HUES6 (cell line): Measurements from ENCODE around the gene KDSR.

Source experiments
- H3K27ac ChIP-seq: 2 replicates; pipeline ENCODE4 v1.7.0; 2013; ENCODE audit warnings: low read depth, mild to moderate bottlenecking, low read length, inconsistent platforms
- H3K27me3 ChIP-seq: 2 replicates; pipeline ENCODE4 v1.6.1; 2013; ENCODE audit warnings: low read length; ENCODE audit not compliant: control insufficient read depth, insufficient read depth
- H3K36me3 ChIP-seq: 2 replicates; pipeline ENCODE4 v1.6.1; 2013; ENCODE audit warnings: low read length; ENCODE audit not compliant: control insufficient read depth, insufficient read depth
- H3K4me1 ChIP-seq: 2 replicates; pipeline ENCODE4 v1.6.1; 2013; ENCODE audit warnings: low read length; ENCODE audit not compliant: control insufficient read depth, insufficient read depth
- H3K4me3 ChIP-seq: 2 replicates; pipeline ENCODE4 v1.5.1; 2013; ENCODE audit warnings: low read depth, low read length
- H3K9ac ChIP-seq: one replicate; pipeline ENCODE4 v1.6.1; 2013; ENCODE audit warnings: mild to moderate bottlenecking, low read length
- H3K9me3 ChIP-seq: 2 replicates; pipeline ENCODE4 v1.6.1; 2013; ENCODE audit warnings: low read depth, low read length; ENCODE audit not compliant: control insufficient read depth, insufficient read depth

The KDSR gene

DNA sequence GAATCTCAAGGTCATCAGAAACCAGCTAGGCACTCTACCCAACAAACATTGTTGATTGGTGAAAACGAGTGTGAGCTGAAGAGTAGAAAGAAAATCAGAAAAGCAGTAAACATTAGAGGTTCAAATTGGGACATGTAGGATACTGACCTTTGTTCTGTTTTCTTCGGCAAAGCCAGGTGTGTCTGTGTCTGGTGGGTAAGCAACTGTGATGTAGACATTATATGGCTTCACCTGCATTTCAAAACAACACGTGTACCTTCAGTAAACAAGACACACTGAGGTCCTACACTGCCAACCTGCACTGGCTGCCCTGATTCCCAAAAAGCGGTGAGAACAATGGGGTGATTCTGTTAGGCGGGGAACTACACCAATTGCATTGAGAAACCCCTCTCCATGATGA, 22.7 kb downstream of the KDSR start:
- Histone ChIP-seq H3K4me3 (no peak overlapping the region), H3K9me3 (no peaks in the 10 kb centered on the region), H3K36me3 (peaks cover 78% of the 10 kb centered on the region), H3K27me3 (no peaks in the 10 kb centered on the region), H3K27ac (no peak overlapping the region), H3K4me1 (peaks cover 9% of the 10 kb centered on the region), H3K9ac (no peak overlapping the region)

DNA sequence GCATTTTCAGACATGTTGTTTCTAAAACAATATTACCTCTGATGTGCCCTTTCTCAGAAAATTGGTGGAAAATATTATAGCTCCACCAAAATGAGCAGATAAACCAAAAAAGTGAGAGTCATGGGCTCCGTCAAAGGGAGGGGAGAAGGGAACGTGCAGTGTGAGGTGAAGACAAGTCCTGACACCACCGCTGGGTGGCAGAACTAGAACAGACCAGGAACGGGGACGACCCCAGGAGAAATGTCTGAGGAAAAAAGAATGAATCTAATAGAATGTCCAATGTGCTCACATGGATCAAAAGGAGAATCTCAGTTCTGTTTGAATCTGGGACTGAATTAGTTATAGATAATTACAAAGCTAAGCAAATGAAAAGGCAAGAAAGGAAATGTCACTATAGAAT, 24.8 kb downstream of the KDSR start:
- no peak overlapping the region for H3K9ac ChIP-seq
- H3K4me3 ChIP-seq: no peak overlapping the region
- H3K9me3 ChIP-seq: no peaks in the 10 kb centered on the region
- no peak overlapping the region for H3K27ac ChIP-seq
- peaks cover 9% of the 10 kb centered on the region for H3K4me1 ChIP-seq
- H3K27me3 ChIP-seq: no peaks in the 10 kb centered on the region
- H3K36me3 ChIP-seq: peaks cover 79% of the 10 kb centered on the region

GRCh38 chr18:63339920-63340484, 27.0 kb downstream of the KDSR start:
- peak overlapping the region; percentile 65; the same call in 1 of the 2 replicates for H3K27ac ChIP-seq
- peaks cover 77% of the 10 kb centered on the region for H3K36me3 ChIP-seq
- H3K9me3 ChIP-seq: no peaks in the 10 kb centered on the region
- H3K9ac ChIP-seq: no peak overlapping the region
- H3K4me1 ChIP-seq: peaks cover 9% of the 10 kb centered on the region
- H3K4me3 ChIP-seq: no peak overlapping the region
- no peaks in the 10 kb centered on the region for H3K27me3 ChIP-seq

- Histone ChIP-seq H3K27me3 (no peaks in the 10 kb centered on the region), H3K9me3 (no peaks in the 10 kb centered on the region), H3K9ac (no peak overlapping the region), H3K4me1 (peaks cover 9% of the 10 kb centered on the region), H3K36me3 (peaks cover 76% of the 10 kb centered on the region), H3K27ac (no peak overlapping the region), H3K4me3 (no peak overlapping the region)
These were observed 30.5 kb downstream of the KDSR start for GRCh38 chr18:63336366-63337099.

GRCh38 chr18:63331105-63331504, 35.9 kb downstream of the KDSR start:
- Histone ChIP-seq H3K4me1 (no peaks in the 10 kb centered on the region), H3K4me3 (no peak overlapping the region), H3K27ac (no peak overlapping the region), H3K27me3 (no peaks in the 10 kb centered on the region), H3K36me3 (peaks cover 49% of the 10 kb centered on the region), H3K9ac (no peak overlapping the region), H3K9me3 (no peaks in the 10 kb centered on the region)

- Histone ChIP-seq H3K27ac (no peak overlapping the region), H3K4me1 (no peaks in the 10 kb centered on the region), H3K4me3 (no peak overlapping the region), H3K9ac (no peak overlapping the region), H3K27me3 (no peaks in the 10 kb centered on the region), H3K9me3 (no peaks in the 10 kb centered on the region), H3K36me3 (peaks cover 36% of the 10 kb centered on the region)
These were observed 37.4 kb downstream of the KDSR start for GRCh38 chr18:63329431-63330145.

GRCh38 chr18:63326011-63326410, 41.0 kb downstream of the KDSR start:
- H3K4me1 ChIP-seq: peaks cover 7% of the 10 kb centered on the region

DNA sequence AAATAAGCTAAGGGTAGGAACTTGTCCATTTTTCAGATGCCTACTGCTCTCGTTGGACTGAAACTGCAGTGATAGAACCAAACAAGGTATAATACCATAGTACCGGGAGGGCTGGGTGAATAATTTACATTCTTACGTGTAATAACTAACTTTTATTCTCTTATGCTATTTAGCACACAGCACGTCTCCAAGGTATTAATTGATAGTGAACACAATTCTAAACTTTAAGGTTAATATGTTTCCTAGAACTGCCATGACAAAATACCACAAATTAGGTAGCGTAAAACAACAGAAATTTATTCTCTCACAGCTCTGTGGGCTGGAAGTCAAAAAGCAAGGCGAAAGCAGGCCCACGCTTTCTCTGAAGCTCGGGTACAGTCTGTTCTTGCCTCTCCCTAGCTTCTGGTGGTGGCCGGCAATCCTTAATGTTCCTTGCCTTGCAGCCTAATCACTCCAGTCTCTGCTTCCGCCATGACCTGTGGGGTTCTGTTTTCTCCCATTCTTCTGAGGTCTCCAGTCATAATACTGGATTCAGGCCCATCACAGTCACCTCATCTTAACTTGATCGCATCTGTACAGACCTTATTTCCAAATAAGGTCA, 41.8 kb downstream of the KDSR start:
- no peak overlapping the region for H3K27ac ChIP-seq
- H3K36me3 ChIP-seq: peaks cover 2% of the 10 kb centered on the region; the same call in 1 of the 2 replicates
- peaks cover 7% of the 10 kb centered on the region for H3K4me1 ChIP-seq
- no peak overlapping the region for H3K9ac ChIP-seq
- H3K4me3 ChIP-seq: no peak overlapping the region
- peaks cover 14% of the 10 kb centered on the region for H3K27me3 ChIP-seq
- no peaks in the 10 kb centered on the region for H3K9me3 ChIP-seq

More at GRCh38 chr18:63326011-63326410, 41.0 kb downstream of the KDSR start:
- Histone ChIP-seq H3K9ac (no peak overlapping the region), H3K4me3 (no peak overlapping the region), H3K27ac (no peak overlapping the region), H3K9me3 (no peaks in the 10 kb centered on the region), H3K36me3 (peaks cover 9% of the 10 kb centered on the region; the same call in 1 of the 2 replicates), H3K27me3 (peaks cover 8% of the 10 kb centered on the region)

GRCh38 chr18:63322908-63323634, 43.9 kb downstream of the KDSR start:
- Histone ChIP-seq H3K4me1 (peaks cover 14% of the 10 kb centered on the region), H3K27ac (no peak overlapping the region), H3K27me3 (peaks cover 30% of the 10 kb centered on the region), H3K36me3 (no peaks in the 10 kb centered on the region), H3K4me3 (no peak overlapping the region), H3K9me3 (no peaks in the 10 kb centered on the region), H3K9ac (no peak overlapping the region)

DNA sequence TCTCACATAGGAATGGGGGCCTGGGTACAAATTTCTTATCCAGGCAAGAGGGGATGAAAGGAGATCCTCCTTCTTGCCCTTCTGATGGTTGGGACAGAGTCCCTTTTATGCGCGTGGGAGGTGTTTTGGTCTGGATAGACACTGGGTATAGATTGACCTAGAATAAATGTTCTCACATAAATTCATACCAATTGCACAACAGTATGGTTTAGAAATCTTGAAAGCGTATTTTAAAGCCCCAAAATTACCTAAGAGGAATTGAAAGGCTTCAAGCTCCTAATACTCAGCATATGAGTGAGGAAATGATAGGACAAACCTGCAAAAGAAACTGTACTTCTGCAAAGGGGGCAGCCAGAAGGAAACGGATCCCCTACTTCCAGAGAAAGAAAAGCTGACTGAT, 44.8 kb downstream of the KDSR start:
- Histone ChIP-seq H3K4me1 (peaks cover 14% of the 10 kb centered on the region), H3K27ac (no peak overlapping the region), H3K27me3 (peaks cover 39% of the 10 kb centered on the region), H3K9ac (no peak overlapping the region), H3K4me3 (no peak overlapping the region), H3K9me3 (no peaks in the 10 kb centered on the region), H3K36me3 (no peaks in the 10 kb centered on the region)
